NOMO-1 treated with DMSO at 0.1 percent for 48 hours (cell line): ENCODE data around the gene RBM12.

Experiments used
- DNase-seq: peaks from one replicate; lab custom pipeline; 2025; ENCODE audit not compliant: unreplicated experiment; lab: John Stamatoyannopoulos, UW

RBM12 gene

GRCh38 chr20:35600993-35601973, 63.4 kb downstream of the RBM12 start:
- DNase-seq, result peak; percentile 72

DNA sequence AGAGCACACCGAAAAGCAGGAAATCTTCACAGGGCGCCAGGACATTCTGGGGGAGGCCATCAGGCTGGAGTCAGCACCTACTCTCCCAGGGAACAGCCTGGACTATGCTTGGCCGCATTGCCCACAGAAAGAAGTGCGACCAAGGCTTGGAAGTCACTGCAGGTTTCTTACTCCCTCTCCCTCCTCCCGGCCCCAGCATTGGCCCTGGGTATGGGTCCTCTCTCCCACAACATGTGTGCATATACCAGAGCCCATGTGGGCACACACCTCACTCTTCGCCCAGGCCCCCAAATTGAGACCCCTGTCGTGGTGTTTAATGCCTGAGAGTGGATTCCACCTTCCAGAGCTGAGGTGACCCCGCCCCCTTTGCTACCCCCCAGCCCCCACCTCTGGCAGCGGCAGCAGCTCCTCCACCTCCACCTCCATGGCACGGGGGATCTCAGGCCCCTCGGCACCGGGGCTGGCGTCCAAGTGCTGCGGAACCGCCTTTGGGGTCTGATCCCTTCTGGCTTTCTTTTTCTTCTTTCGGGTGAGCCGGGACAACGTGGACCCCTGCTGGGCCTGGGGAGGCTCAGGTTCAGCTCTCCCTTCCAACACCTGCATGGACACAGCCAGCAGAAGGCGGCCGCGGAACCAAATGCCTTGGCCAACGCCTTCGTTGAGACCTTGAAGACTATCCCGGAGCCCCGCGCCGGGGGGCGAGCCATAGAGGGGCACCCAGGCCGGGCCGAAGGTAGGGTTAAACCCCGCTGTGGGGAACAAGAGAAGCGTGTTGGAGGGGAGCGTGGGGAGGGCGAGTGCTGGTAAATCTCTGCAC, 64.3 kb downstream of the RBM12 start:
- DNase-seq, result no peak

- no peak for DNase-seq
These were observed 65.0 kb downstream of the RBM12 start for GRCh38 chr20:35599776-35600120.
